Small intestine (tissue), 7 donors: ENCODE data around the gene GRHL3. TPM values are rescaled to one million over a fixed set of nuclear protein-coding genes. Genes with fewer than 3 reads are reported as not detected.

Experiments used
- DNase-seq, 2 donors: peaks; one replicate each; pipeline versions ENCODE4 v3.0.0 to v3.0.0-alpha.2; 2013
- FAIRE-seq: peaks from 2 replicates; lab custom pipeline; 2012; peaks lifted over from hg19 to GRCh38; lab: Jason Lieb, UNC
- H3K27ac ChIP-seq, 3 donors: one replicate each; pipeline ENCODE4 v1.5.1; 2013; ENCODE audit warnings: low read length in 2 of 3, mild to moderate bottlenecking in 2 of 3, control low read depth in 1 of 3, inconsistent platforms in 1 of 3, low read depth in 1 of 3, moderate library complexity in 1 of 3
- H3K27me3 ChIP-seq, 3 donors: one replicate each; pipeline ENCODE4 v1.6.1; 2013; ENCODE audit warnings: low read length in 3 of 3, inconsistent platforms in 1 of 3; ENCODE audit not compliant: control insufficient read depth in 3 of 3, insufficient read depth in 3 of 3
- H3K36me3 ChIP-seq, 3 donors: one replicate each; pipeline ENCODE4 v1.6.1; 2013; ENCODE audit warnings: low read length in 3 of 3, inconsistent platforms in 1 of 3, low read depth in 1 of 3, mild to moderate bottlenecking in 1 of 3, moderate library complexity in 1 of 3; ENCODE audit not compliant: control insufficient read depth in 3 of 3, insufficient read depth in 2 of 3
- H3K4me1 ChIP-seq, 3 donors: one replicate each; pipeline ENCODE4 v1.6.1; 2013; ENCODE audit warnings: low read length in 2 of 3, inconsistent platforms in 1 of 3, low read depth in 1 of 3, mild to moderate bottlenecking in 1 of 3, moderate library complexity in 1 of 3; ENCODE audit not compliant: control insufficient read depth in 3 of 3, insufficient read depth in 2 of 3
- H3K4me3 ChIP-seq, 3 donors: one replicate each; pipeline ENCODE4 v1.5.1; 2013; ENCODE audit warnings: low read length in 3 of 3, control low read depth in 1 of 3, inconsistent platforms in 1 of 3, low read depth in 1 of 3, mild to moderate bottlenecking in 1 of 3, moderate library complexity in 1 of 3
- H3K9me3 ChIP-seq, 2 donors: one replicate each; pipeline ENCODE4 v1.6.1; 2013; ENCODE audit warnings: low read depth in 1 of 2, low read length in 1 of 2; ENCODE audit not compliant: control insufficient read depth in 2 of 2, insufficient read depth in 1 of 2
- WGBS, 3 donors: extraction: QIAGEN DNeasy Blood & Tissue Kit; methylation state at CpG; one replicate each; pipeline ENCODE4 v1.1.7; 2013; 5-methylcytosine and 5-hydroxymethylcytosine counted together
- polyA plus RNA-seq, 4 donors: library from polyadenylated mRNA; stranded (reverse) in 3 of 4; unstranded in 1 of 4; fragments of 200-250 nt in 3 of 4; fragments of 120-200 nt in 1 of 4; gene quantifications; one replicate each; pipeline versions ENCODE4 v1.2.1 to v1.2.3, GENCODE V29; 2013
- donor health status: healthy with polysubstance abuse.
- donor health status: control.
- donor health status: control.
- donor health status: Bipolar disorder and iron deficiency.
- donor health status: healthy.

GRHL3 gene
- polyA plus RNA-seq, 4 donors = 0.28 to 0.67 (median 0.31) TPM; not detected in 1

DNA sequence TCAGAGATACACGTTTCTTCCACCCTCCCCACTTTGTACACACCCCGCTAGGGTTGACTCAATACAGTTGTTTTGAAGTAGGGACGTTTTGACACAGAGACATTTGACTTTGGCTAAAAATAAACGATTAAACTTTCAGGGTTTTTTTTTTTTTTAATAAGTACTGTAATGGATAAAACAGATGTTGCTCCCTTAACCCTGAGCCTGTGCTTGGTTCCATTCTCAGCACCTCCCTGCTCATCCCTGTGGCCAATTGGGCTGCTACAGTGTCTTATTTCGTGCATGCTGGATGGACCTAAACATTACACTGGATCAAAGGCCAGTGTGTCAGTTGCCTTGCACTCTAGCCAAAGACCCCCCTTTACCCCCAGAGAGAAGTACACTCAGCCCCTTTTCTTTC, 16.9 kb downstream of the GRHL3 start:
- H3K4me3 ChIP-seq = no peak overlapping the region
- H3K27ac ChIP-seq = no peak overlapping the region
- no peaks in the 10 kb centered on the region for H3K4me1 ChIP-seq
- H3K9me3 ChIP-seq = no peaks in the 10 kb centered on the region
- no peak for DNase-seq
- 58 to 74% (median 59%) methylated on average over 5 of the region's 5 CpGs for WGBS, 3 donors
- H3K36me3 ChIP-seq = no peaks in the 10 kb centered on the region
- no peak for FAIRE-seq
- H3K27me3 ChIP-seq = no peaks in the 10 kb centered on the region

DNA sequence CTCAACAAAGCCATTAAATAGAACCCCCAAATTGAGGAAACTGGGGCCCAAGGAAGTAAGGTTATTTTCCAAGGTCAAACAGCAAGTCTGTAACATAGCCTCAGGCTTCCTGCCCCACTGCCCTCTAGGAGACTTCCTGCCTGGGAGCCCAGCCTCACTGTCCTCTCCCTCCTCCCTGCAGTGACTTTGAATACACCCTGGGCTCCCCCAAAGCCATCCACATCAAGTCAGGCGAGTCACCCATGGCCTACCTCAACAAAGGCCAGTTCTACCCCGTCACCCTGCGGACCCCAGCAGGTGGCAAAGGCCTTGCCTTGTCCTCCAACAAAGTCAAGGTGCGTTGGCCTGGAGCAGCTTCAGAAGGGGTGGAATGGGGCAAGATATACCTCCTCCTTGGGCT, 18.3 kb downstream of the GRHL3 start:
- FAIRE-seq (no peak), DNase-seq (no peak)
- H3K4me1 ChIP-seq = no peaks in the 10 kb centered on the region
- H3K36me3 ChIP-seq = no peaks in the 10 kb centered on the region
- H3K9me3 ChIP-seq = no peaks in the 10 kb centered on the region
- 89 to 94% (median 93%) methylated on average over 4 of the region's 4 CpGs for WGBS, 3 donors
- H3K27me3 ChIP-seq = no peaks in the 10 kb centered on the region
- no peak overlapping the region for H3K4me3 ChIP-seq
- H3K27ac ChIP-seq = no peak overlapping the region

DNA sequence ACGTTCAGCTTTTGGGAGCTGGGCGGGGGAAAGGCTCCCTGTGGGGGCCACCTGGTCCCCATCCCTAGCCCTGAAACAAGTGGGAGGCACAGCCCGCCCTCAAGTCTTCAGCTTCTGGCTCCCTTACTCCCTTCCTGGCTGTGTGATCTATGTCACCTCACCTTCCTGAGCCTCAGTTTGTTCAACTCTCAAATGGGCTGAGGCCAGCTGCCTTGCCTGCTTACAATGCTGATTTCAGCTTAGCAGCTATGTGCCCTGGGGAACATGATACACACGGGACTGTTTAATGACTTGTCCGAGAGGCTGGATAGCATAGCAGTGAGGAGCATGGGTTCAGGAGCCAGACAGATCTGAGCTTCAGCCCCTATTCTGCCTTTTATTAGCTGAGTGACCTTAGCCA, 19.3 kb downstream of the GRHL3 start:
- Histone ChIP-seq H3K27ac (no peak overlapping the region), H3K9me3 (no peaks in the 10 kb centered on the region), H3K4me3 (no peak overlapping the region), H3K4me1 (no peaks in the 10 kb centered on the region), H3K27me3 (no peaks in the 10 kb centered on the region), H3K36me3 (no peaks in the 10 kb centered on the region)
- DNase-seq (no peak), FAIRE-seq (no peak)
- WGBS, 3 donors = 87 to 93% (median 87%) methylated on average over 5 of the region's 5 CpGs

DNA sequence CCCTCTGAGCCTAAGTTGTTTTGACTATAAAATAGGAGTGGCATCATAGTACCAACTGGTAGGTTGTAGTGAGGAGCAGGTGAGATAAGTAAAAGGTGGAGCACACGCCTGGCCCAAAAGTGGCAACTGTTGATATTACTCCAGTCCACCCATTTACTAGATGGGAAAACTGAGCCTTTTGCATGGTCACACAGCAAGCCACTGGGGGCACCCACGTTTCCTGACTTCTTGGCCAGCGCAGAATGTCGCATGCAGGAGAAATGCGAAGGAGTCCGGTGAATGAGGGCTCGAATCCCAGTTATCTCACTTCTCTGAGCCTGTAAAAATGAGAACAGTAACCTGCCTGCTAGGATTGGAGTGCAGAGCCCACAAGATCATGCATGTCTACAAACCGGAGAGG, 20.8 kb downstream of the GRHL3 start:
- H3K36me3 ChIP-seq = no peaks in the 10 kb centered on the region
- no peak for FAIRE-seq
- WGBS, 3 donors = 88 to 93% (median 92%) methylated on average over 8 of the region's 8 CpGs

DNA sequence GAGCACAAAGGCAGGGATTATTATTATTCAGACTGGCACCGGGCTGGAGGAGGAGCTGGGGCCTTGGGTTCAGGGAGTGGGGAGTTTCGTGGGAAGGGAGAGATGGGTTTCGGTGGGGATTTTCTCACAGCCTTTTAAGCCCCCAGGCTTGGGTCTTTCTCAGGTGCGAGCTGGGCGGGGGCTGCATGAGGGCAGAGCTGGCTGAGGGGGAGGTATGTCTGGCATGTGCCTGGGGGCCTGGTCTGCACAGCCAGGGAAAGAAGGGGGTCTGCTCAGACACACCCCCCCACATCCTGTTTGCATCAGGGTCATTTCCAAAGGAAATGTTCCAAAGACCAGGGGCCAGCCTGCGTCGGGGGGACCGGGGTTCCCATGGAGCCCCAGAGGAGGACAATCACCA, 21.6 kb downstream of the GRHL3 start:
- no peaks in the 10 kb centered on the region for H3K36me3 ChIP-seq
- 76 to 83% (median 81%) methylated on average over 8 of the region's 8 CpGs for WGBS, 3 donors
- FAIRE-seq = no peak

More for the DNA sequence above, 20.8 kb downstream of the GRHL3 start:
- DNase-seq = no peak
- Histone ChIP-seq H3K27ac (no peak overlapping the region), H3K9me3 (no peaks in the 10 kb centered on the region), H3K27me3 (no peaks in the 10 kb centered on the region), H3K4me3 (no peak overlapping the region), H3K4me1 (no peaks in the 10 kb centered on the region)

DNA sequence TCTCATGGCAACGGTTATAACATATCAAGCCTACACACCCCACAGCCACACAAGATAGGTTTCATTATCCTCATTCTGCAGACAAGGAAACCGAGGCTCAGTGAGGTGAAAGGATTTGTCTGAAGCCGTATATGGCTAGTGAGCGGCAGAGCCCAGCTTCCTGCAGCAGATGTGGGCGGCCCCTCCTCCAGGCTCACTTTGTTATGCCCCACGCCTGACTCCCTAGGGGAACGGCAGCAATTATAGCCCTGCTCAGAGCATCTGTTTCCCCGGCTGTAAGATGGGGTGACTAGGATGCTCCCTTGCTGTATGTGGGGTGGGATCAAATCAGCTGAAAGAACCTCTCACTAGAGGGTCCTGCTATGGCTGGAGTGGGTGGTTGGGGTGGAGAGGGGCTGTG, 22.1 kb downstream of the GRHL3 start:
- Histone ChIP-seq H3K27ac (no peak overlapping the region), H3K36me3 (no peaks in the 10 kb centered on the region), H3K9me3 (no peaks in the 10 kb centered on the region), H3K4me1 (no peaks in the 10 kb centered on the region), H3K27me3 (no peaks in the 10 kb centered on the region), H3K4me3 (no peak overlapping the region)
- FAIRE-seq (no peak), DNase-seq (no peak)
- 63 to 78% (median 67%) methylated on average over 8 of the region's 8 CpGs for WGBS, 3 donors

More for the DNA sequence above, 21.6 kb downstream of the GRHL3 start:
- no peaks in the 10 kb centered on the region for H3K4me1 ChIP-seq
- H3K4me3 ChIP-seq = no peak overlapping the region
- H3K27ac ChIP-seq = no peak overlapping the region
- no peaks in the 10 kb centered on the region for H3K9me3 ChIP-seq
- no peaks in the 10 kb centered on the region for H3K27me3 ChIP-seq
- no peak for DNase-seq

DNA sequence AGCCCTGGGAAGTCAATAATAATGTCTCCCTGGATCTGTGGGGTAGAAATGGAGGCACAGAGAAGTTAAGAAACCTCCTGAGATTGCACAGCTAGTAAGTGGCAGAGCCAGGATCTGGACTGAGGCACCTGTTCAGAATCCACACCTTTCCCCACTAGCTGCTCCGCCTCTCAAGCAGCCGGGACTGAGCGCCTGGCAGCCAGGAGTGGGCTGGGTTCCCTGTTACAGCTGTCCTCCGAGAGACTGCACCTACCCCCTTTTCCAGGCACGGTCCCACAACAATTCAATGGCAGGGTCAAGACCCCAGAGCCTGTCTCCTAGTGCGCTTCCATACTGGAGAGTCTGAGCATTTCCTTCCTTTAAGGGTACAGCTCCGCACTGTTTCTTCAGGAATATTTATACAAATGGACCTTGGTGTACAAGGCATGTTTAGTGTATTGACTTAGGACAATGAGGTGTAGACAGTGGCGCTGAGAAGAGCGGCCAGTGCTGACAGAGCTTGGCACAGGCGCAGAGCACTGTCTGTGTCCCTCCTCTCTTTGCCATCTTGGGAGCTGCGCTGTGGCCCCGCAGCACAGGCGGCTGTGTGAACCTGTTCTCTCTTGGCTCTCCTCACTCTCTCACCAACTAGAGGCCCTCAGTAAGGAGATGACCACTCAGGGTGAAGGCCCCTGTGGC, 24.4 kb downstream of the GRHL3 start:
- Histone ChIP-seq H3K36me3 (no peaks in the 10 kb centered on the region), H3K4me1 (no peaks in the 10 kb centered on the region), H3K27ac (no peak overlapping the region), H3K9me3 (no peaks in the 10 kb centered on the region), H3K27me3 (no peaks in the 10 kb centered on the region), H3K4me3 (no peak overlapping the region)
- FAIRE-seq (no peak), DNase-seq (no peak)
- 78 to 86% (median 83%) methylated on average over 13 of the region's 13 CpGs for WGBS, 3 donors

DNA sequence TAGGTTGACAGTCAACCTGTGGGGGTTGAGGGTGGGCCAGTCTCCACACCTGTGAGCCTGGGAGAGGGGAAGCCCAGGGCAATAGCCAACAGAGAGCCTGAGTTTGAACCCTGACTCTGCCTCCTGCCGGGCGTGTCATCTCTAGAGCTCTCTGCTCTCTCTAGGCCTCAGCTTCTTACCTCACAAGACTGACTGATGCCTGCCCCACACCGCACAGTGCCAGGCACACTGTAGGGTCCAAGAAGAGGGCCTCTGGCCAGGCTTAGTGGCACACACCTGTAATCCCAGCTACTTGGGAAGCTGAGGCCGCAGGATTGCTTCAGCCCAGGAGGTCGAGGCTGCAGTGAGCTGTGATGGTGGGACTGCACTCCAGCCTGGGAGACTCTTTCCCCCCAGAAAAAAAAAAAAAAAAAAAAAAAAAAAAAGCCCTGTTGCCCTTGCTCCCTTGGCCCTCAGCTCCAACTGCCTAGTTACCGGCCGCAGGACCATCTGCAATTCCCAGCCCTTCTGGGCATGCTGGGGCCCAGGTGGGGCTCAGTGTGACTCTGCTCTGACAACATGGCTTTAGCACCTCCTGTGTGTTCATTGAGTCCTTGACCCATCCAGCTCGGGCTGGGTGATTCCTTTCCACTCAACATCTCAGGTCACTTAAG, 25.1 kb downstream of the GRHL3 start:
- no peaks in the 10 kb centered on the region for H3K27me3 ChIP-seq
- DNase-seq = no peak
- no peaks in the 10 kb centered on the region for H3K9me3 ChIP-seq
- H3K36me3 ChIP-seq = no peaks in the 10 kb centered on the region
- 76 to 85% (median 83%) methylated on average over 8 of the region's 8 CpGs for WGBS, 3 donors
- H3K27ac ChIP-seq = no peak overlapping the region
- FAIRE-seq = no peak
- no peaks in the 10 kb centered on the region for H3K4me1 ChIP-seq
- no peak overlapping the region for H3K4me3 ChIP-seq
